OCI-LY3 (cell line): Measurements from ENCODE around the gene CAMKMT.

ENCODE experiments used
- H2AFZ ChIP-seq: fragments of 200-600, 300-600 bp; shearing (Covaris generic); 2 replicates; pipeline ENCODE4 v1.6.0; 2014; ENCODE audit warnings: antibody characterized with exemption, low read depth, low read length
- H3K27ac ChIP-seq: fragments of 200-600, 300-600 bp; sonication (generic); 2 replicates; pipeline ENCODE4 v1.5.1; 2014; ENCODE audit warnings: mild to moderate bottlenecking, low read length, moderate library complexity, mixed read lengths
- H3K27me3 ChIP-seq: fragments of 200-600, 300-600 bp; sonication (generic); 2 replicates; pipeline ENCODE4 v1.6.1; 2014; ENCODE audit warnings: low read depth, low read length, mixed read lengths
- H3K36me3 ChIP-seq: fragments of 200-600, 300-600 bp; sonication (generic); replicated peaks from 2 replicates; pipeline ENCODE3; 2014; ENCODE audit warnings: low read depth, low read length, mixed read lengths
- H3K4me1 ChIP-seq: fragments of 300-600, 200-600 bp; sonication (generic); 2 replicates; pipeline ENCODE4 v1.6.1; 2014; ENCODE audit warnings: low read length, mixed read lengths
- H3K4me2 ChIP-seq: fragments of 200-600, 300-600 bp; sonication (generic); 2 replicates; pipeline ENCODE4 v1.6.1; 2014; ENCODE audit warnings: low read length, mixed read lengths
- H3K4me3 ChIP-seq: fragments of 300-600, 200-600 bp; sonication (generic); 2 replicates; pipeline ENCODE4 v1.5.1; 2014; ENCODE audit warnings: antibody characterized with exemption, mild to moderate bottlenecking, low read length, moderate library complexity
- H3K79me2 ChIP-seq: fragments of 300-600, 200-600 bp; shearing (Covaris generic); 2 replicates; pipeline ENCODE4 v1.6.1; 2014; ENCODE audit warnings: mild to moderate bottlenecking, low read length, mixed read lengths
- H3K9ac ChIP-seq: fragments of 300-600, 200-600 bp; shearing (Covaris generic); 2 replicates; pipeline ENCODE4 v1.6.0; 2014; ENCODE audit warnings: mild to moderate bottlenecking, low read length, moderate library complexity
- H3K9me3 ChIP-seq: fragments of 200-600, 300-600 bp; shearing (Covaris generic); 2 replicates; pipeline ENCODE4 v1.6.1; 2014; ENCODE audit warnings: low read length, mixed read lengths; ENCODE audit not compliant: insufficient read depth
- H4K20me1 ChIP-seq: fragments of 200-600, 300-600 bp; sonication (generic); 2 replicates; pipeline ENCODE4 v1.6.1; 2016; ENCODE audit warnings: low read length, mixed read lengths; ENCODE audit not compliant: insufficient read depth
- CTCF ChIP-seq: fragments of 200-600, 300-600 bp; sonication (generic); IDR thresholded peaks from 2 replicates; pipeline ENCODE4 v1.5.1; 2014; ENCODE audit warnings: antibody characterized with exemption, low read length, low read depth
- EZH2phosphoT487 ChIP-seq: fragments of 200-600 bp; shearing (Covaris generic); IDR thresholded peaks from 2 replicates; pipeline ENCODE4 v1.6.1; 2018; ENCODE audit warnings: antibody characterized with exemption, mixed run types, low read depth

Gene CAMKMT

DNA sequence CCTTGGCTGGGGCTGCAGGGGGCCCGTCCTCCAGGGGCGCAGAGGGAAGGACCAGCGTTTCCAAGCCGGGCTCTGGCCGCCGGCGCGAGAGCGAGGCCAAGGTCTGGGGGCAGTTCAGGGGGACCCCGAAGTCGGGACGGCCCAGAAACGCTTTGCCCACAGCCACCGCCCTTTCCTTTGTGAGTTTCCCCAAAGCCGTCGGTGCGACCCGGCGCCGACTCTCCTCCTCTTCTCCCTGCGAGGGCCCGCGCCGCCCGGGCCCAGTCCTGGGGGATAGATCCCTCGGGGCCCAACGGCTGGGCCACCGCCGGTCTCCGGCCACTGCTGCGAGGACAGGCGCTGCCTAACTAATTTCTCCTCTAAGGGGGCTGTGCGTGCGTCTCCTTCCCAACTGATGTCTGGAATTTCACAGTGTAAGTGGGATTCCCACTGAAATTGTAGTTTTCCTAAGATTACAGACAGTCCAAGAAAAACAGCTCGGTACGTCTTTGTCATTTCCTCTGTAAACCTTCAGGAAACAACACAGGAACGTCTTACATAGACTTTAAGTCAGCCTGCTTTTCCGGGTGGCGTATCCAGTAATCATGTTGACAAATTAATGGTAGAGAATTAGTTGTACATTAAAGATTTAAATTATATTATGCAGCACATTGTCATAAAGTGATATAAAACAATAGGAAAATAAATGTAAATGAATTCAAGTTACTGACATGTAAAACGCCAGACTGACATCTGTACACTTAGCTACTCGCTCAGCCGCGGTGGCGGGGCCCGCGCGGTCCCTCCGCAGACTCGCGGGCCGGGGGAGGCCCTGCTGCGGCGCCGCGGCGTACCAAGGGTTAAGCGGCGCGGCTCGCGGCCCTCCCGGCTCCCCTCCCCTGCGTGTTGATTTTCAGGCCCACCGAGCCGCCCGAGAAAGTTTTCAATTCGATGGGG, 440.4 kb downstream of the CAMKMT start:
- Histone ChIP-seq H3K4me3 (no peak overlapping the region), H3K9ac (no peak overlapping the region), H2AFZ (no peak overlapping the region), H3K27ac (no peak overlapping the region), H3K9me3 (no peaks in the 10 kb centered on the region), H3K79me2 (no peaks in the 10 kb centered on the region), H3K27me3 (peaks cover 16% of the 10 kb centered on the region), H4K20me1 (no peaks in the 10 kb centered on the region), H3K36me3 (no peaks in the 10 kb centered on the region), H3K4me1 (no peaks in the 10 kb centered on the region), H3K4me2 (no peak overlapping the region)
- no peak for TF ChIP-seq CTCF

DNA sequence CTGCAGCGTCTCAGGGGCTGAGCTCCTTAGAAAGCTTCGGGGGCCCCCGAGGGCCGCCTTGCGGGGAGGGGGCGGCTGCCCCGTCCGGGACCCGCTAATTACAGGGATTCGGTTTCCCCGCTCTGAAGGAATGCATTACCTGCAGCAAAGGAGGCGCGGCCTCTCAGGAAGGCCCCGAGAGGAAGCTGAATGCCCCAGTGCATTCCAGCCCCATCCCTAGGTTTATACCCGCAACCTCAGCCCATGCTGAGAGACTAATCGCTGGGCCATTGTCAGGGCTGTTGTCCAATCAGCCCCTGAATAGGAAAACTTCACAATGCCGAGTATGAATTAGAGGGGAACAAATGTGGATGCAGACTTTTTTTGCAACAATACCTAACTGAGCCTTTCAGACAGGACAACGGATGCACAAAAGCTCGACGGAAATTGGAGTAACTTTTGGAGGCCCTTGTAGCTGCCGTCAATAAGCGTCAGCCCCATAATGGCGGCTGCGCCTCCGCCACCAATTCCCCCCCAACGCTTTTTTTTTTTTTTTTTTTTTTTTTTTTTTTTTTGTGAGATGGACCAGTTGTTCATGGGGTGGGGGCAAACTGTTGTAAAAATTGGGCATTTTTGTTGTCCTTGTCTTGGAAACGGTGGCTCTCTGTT, 441.2 kb downstream of the CAMKMT start:
- Histone ChIP-seq H2AFZ (no peak overlapping the region), H3K9ac (no peak overlapping the region), H4K20me1 (no peaks in the 10 kb centered on the region), H3K27me3 (peaks cover 23% of the 10 kb centered on the region), H3K4me3 (no peak overlapping the region), H3K79me2 (no peaks in the 10 kb centered on the region), H3K4me1 (no peaks in the 10 kb centered on the region), H3K27ac (no peak overlapping the region), H3K36me3 (no peaks in the 10 kb centered on the region), H3K4me2 (no peak overlapping the region), H3K9me3 (no peaks in the 10 kb centered on the region)
- TF ChIP-seq CTCF (no peak), EZH2phosphoT487 (no peak)

DNA sequence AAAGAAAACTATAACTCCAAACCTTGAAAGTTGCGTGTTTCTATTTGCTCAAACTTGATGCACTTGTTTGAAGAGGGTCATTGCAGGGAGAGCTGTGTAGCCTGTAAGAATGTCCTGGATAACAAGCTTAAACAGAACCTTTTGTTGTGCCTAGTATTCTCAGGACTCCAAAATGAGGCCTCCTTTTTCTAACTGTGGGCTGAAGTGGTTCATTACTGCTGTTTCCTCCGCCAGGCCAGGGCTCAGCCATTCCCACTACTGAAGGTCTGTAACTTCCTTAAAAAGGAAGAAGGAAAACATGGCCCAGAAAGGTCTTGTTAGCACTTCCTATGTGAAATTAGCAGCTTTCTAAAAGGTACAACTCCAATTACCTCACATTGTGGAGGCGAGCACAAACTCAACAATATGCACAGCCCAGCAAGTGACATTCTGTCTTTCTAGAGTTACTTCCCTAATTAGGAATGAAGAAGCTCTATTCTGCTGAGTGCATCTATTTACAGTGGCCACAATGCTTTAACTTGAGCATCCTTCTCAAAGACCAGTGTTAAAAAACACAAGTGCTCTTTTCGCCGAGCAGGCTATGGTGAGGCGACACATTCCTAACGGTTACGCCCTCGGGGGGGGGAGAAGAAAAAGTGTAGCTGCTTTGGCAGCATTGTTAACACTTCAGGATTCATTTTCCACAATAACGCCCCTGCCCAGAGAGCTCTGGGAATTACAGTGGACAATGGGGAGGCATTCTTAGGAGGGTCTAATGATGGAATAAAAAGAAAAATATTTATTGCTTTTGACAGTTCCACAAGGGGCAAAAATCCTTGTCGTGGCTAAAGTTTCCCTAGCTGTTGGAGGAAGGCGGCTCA, 442.9 kb downstream of the CAMKMT start:
- Histone ChIP-seq H3K4me1 (no peaks in the 10 kb centered on the region), H3K36me3 (no peaks in the 10 kb centered on the region), H4K20me1 (no peaks in the 10 kb centered on the region), H3K4me2 (no peak overlapping the region), H3K27me3 (peaks cover 40% of the 10 kb centered on the region), H3K9ac (no peak overlapping the region), H3K27ac (no peak overlapping the region), H3K4me3 (no peak overlapping the region), H3K9me3 (no peaks in the 10 kb centered on the region), H3K79me2 (no peaks in the 10 kb centered on the region), H2AFZ (no peak overlapping the region)
- TF ChIP-seq CTCF (no peak), EZH2phosphoT487 (no peak)
